ENCODE measurements around the gene NIP7.

DNA sequence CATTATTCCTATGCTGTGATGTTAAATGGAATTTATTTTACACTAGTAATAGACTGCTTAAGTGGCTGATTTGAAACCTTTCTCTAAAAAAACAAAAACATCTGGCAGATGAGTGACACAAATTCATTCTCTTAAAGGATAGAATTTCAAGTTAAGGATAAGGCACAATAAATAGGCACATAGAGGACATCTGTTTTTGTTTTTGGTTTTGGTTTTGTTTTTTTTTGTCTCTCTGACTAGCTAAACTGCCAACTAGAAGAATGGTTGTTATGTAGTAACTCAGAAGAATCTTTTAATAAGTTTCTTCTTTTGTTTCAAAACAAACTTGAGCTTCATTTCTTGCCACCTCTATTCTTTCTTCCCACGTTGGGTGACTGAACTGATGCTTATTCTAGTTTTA is 33.5 kb upstream of the NIP7 start:
- TF ChIP-seq EZH2 (IDR thresholded peaks at IDR 0.05; ENCODE audit: low read depth, unreplicated experiment) = no peak
- TF ChIP-seq, protein P1, sequence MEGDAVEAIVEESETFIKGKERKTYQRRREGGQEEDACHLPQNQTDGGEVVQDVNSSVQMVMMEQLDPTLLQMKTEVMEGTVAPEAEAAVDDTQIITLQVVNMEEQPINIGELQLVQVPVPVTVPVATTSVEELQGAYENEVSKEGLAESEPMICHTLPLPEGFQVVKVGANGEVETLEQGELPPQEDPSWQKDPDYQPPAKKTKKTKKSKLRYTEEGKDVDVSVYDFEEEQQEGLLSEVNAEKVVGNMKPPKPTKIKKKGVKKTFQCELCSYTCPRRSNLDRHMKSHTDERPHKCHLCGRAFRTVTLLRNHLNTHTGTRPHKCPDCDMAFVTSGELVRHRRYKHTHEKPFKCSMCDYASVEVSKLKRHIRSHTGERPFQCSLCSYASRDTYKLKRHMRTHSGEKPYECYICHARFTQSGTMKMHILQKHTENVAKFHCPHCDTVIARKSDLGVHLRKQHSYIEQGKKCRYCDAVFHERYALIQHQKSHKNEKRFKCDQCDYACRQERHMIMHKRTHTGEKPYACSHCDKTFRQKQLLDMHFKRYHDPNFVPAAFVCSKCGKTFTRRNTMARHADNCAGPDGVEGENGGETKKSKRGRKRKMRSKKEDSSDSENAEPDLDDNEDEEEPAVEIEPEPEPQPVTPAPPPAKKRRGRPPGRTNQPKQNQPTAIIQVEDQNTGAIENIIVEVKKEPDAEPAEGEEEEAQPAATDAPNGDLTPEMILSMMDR (conservative IDR thresholded peaks at IDR 0.05; ENCODE audit: low read depth in 2 of 2) = no peak
- no peak for TF ChIP-seq ZNF331 (CRISPR knock-in tag; IDR thresholded peaks at IDR 0.05; ENCODE audit: low read depth)
- TF ChIP-seq, protein P2, sequence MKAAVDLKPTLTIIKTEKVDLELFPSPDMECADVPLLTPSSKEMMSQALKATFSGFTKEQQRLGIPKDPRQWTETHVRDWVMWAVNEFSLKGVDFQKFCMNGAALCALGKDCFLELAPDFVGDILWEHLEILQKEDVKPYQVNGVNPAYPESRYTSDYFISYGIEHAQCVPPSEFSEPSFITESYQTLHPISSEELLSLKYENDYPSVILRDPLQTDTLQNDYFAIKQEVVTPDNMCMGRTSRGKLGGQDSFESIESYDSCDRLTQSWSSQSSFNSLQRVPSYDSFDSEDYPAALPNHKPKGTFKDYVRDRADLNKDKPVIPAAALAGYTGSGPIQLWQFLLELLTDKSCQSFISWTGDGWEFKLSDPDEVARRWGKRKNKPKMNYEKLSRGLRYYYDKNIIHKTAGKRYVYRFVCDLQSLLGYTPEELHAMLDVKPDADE (IDR thresholded peaks at IDR 0.05) = no peak
- TF ChIP-seq CREB1 (CRISPR knock-in tag; IDR thresholded peaks at IDR 0.05; ENCODE audit: low read depth) = no peak
- no peak for TF ChIP-seq EZH2phosphoT487 (IDR thresholded peaks at IDR 0.05; ENCODE audit: unreplicated experiment)
- no peak for TF ChIP-seq POLR2AphosphoS5 (IDR thresholded peaks at IDR 0.05; ENCODE audit: low read depth)
- TF ChIP-seq NANOG (IDR thresholded peaks at IDR 0.05; ENCODE audit: borderline replicate concordance) = no peak
